GM18867 (cell line): Measurements from ENCODE around the gene PTPRN2.

Experiments
- ATAC-seq: cut with Tn5 transposase; IDR thresholded peaks from one replicate; pipeline ENCODE4 v1.9.1; 2021; ENCODE audit warnings: mild to moderate bottlenecking, moderate library complexity; ENCODE audit not compliant: unreplicated experiment

Gene PTPRN2

GRCh38 chr7:158602905-158603772, 15.5 kb upstream of the PTPRN2 start:
- ATAC-seq: no peak

GRCh38 chr7:158602041-158602440, 14.4 kb upstream of the PTPRN2 start:
- no peak for ATAC-seq

GRCh38 chr7:158601090-158601489, 13.5 kb upstream of the PTPRN2 start:
- ATAC-seq: no peak

GRCh38 chr7:158596745-158597144, 9.1 kb upstream of the PTPRN2 start:
- no peak for ATAC-seq

- ATAC-seq: no peak
Observed at GRCh38 chr7:158596309-158596708, 8.7 kb upstream of the PTPRN2 start.

- ATAC-seq: no peak
Observed at GRCh38 chr7:158595068-158595467, 7.4 kb upstream of the PTPRN2 start.

- ATAC-seq: no peak
Observed at GRCh38 chr7:158592541-158592940, 4.9 kb upstream of the PTPRN2 start.

- no peak for ATAC-seq
Observed at GRCh38 chr7:158591944-158592343, 4.3 kb upstream of the PTPRN2 start.

GRCh38 chr7:158590181-158590530, 2.5 kb upstream of the PTPRN2 start:
- no peak for ATAC-seq

- no peak for ATAC-seq
Observed at GRCh38 chr7:158589653-158590052, 2.0 kb upstream of the PTPRN2 start.

- no peak for ATAC-seq
Observed at GRCh38 chr7:158588878-158589442, 1.3 kb upstream of the PTPRN2 start.

GRCh38 chr7:158588085-158588877, 658 bp upstream of the PTPRN2 start:
- ATAC-seq: no peak

GRCh38 chr7:158586499-158587161, 993 bp downstream of the PTPRN2 start:
- no peak for ATAC-seq

- ATAC-seq: no peak
Observed at GRCh38 chr7:158585721-158586498, 1.7 kb downstream of the PTPRN2 start.

- no peak for ATAC-seq
Observed at GRCh38 chr7:158584407-158584806, 3.2 kb downstream of the PTPRN2 start.

- no peak for ATAC-seq
Observed at GRCh38 chr7:158583810-158584209, 3.8 kb downstream of the PTPRN2 start.

GRCh38 chr7:158583143-158583542, 4.5 kb downstream of the PTPRN2 start:
- ATAC-seq: no peak

- no peak for ATAC-seq
Observed at GRCh38 chr7:158582089-158582456, 5.5 kb downstream of the PTPRN2 start.

GRCh38 chr7:158581440-158582088, 6.1 kb downstream of the PTPRN2 start:
- no peak for ATAC-seq
